ENCODE results near the gene TASP1.

GRCh38 chr20:13416531-13416930 is 222.2 kb downstream of the TASP1 start:
- TF ChIP-seq, protein P1, sequence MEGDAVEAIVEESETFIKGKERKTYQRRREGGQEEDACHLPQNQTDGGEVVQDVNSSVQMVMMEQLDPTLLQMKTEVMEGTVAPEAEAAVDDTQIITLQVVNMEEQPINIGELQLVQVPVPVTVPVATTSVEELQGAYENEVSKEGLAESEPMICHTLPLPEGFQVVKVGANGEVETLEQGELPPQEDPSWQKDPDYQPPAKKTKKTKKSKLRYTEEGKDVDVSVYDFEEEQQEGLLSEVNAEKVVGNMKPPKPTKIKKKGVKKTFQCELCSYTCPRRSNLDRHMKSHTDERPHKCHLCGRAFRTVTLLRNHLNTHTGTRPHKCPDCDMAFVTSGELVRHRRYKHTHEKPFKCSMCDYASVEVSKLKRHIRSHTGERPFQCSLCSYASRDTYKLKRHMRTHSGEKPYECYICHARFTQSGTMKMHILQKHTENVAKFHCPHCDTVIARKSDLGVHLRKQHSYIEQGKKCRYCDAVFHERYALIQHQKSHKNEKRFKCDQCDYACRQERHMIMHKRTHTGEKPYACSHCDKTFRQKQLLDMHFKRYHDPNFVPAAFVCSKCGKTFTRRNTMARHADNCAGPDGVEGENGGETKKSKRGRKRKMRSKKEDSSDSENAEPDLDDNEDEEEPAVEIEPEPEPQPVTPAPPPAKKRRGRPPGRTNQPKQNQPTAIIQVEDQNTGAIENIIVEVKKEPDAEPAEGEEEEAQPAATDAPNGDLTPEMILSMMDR (conservative IDR thresholded peaks at IDR 0.05; ENCODE audit: low read depth, low read length): no peak
- TF ChIP-seq EZH2 (IDR thresholded peaks at IDR 0.05; ENCODE audit: low read length, unreplicated experiment) (no peak), EZH2phosphoT487 (IDR thresholded peaks at IDR 0.05; ENCODE audit: borderline replicate concordance, low read length) (no peak)
